GM19035 (cell line): ENCODE results near the gene MYOZ1.
"Not testable (repeated sequence)": the region's sequence is repeated elsewhere in the genome, so short reads cannot be mapped to it uniquely, and the experiment has no call there.

ENCODE experiments used
- ATAC-seq: cut with Tn5 transposase; IDR thresholded peaks from one replicate; pipeline ENCODE4 v1.9.1; 2021; ENCODE audit not compliant: unreplicated experiment

Gene MYOZ1, protein sequence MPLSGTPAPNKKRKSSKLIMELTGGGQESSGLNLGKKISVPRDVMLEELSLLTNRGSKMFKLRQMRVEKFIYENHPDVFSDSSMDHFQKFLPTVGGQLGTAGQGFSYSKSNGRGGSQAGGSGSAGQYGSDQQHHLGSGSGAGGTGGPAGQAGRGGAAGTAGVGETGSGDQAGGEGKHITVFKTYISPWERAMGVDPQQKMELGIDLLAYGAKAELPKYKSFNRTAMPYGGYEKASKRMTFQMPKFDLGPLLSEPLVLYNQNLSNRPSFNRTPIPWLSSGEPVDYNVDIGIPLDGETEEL

DNA sequence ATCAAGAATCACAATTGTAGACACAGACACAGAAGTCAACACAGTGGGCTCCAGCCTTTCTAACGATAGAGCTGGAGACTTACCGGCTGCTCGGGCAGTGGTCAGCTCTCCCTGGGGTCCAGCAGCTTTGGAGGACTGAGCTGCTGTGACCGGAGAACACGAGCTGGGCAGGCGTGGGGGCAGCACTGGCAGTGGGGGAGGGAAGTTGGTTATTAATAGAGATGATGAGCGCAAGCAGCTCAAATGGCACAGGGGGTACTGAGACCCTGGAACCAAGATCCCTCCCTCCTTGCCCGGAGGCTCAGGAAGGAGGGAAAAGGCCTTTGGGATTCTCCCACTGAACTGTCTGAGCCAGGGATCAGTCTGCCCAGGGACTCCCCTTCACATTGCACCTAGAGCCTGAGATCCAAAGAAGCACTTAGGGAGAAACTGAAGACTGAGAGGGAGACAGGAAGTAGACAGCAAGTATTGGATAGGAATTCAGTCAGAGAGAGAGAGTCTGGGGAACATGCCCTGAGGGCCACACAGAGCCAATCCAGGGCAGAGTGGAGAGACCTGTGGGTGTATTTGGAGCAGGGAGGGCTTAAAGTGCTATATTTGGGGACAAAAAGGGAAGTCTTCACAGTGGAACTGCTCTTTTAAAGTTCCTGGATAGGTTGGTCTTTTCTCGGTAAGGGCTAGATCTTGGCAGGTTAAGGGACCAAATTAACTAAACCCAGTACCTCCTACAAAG is at the start of gene MYOZ1:
MYOZ1 (minus strand) TSS at position 147 of the 733 bp plus-strand sequence. CDS start 1,457 bp downstream, outside the sequence.
- ATAC-seq = no peak

DNA sequence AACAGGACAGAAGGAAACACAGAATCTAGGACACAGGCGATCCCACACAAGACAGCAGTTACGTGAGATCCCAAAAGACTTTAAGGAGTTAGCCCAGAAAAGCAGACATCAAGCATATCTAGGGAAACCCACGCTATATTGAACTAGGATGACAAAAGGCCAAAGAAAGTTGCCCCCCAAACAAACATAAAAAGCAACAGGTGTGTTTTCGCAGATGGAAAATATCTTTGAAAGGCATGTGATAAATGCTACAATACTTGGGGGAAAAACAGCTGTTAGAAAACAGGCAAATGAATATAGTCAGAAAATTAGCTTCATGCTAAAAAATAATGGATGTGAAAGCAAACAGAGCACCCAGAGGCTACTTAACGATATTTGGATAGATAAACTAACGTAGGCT is 49.5 kb upstream of the MYOZ1 start:
- not testable (repeated sequence) for ATAC-seq

DNA sequence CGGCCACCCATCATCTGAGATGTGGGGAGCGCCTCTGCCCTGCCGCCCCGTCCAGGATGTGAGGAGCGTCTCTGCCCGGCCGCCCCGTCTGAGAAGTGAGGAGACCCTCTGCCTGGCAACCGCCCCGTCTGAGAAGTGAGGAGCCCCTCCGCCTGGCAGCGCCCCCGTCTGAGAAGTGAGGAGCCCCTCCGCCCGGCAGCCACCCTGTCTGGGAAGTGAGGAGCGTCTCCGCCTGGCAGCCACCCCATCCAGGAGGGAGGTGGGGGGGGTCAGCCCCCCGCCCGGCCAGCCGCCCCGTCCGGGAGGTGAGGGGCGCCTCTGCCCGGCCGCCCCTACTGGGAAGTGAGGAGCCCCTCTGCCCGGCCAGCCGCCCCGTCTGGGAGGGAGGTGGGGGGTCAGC is 48.3 kb upstream of the MYOZ1 start:
- ATAC-seq = not testable (repeated sequence)

DNA sequence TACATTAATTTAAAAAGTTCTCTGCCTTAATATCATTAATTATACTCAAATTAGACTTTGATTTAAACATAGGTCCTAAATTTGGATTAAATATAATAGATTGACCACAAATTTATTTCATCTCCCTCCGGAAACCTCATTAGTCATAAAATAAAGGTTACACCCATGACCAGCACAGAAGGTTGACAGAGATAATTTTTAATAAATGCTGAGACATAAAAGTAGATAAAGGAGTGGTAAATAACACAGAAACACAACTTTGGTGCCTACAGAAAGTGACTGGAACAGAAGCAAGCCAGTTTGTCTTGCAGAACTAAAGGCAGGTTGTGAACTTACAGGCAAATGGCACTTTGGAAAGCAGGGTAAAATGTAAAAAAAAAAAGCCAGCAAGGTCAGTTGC is 46.4 kb upstream of the MYOZ1 start:
- ATAC-seq = not testable (repeated sequence)

DNA sequence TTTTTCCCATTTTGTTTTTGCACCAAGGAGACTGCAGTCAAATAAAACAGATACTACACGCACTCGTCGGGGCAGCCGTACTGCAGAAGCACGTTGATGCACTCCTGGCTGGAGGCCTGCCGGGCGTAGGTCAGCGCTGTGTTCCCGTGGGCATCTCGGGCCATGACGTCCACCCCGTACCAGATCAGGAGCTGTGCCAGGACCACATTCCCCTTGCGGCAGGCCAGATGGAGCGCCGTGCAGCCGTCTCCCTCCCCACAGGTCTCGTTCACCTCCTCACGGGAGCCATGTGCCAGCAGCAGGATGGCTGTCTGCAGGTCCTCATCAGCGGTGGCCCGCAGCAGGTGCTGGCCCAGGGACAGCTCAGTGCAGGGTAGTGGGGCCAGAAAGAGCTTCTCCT is 33.3 kb upstream of the MYOZ1 start:
- ATAC-seq = not testable (repeated sequence)

DNA sequence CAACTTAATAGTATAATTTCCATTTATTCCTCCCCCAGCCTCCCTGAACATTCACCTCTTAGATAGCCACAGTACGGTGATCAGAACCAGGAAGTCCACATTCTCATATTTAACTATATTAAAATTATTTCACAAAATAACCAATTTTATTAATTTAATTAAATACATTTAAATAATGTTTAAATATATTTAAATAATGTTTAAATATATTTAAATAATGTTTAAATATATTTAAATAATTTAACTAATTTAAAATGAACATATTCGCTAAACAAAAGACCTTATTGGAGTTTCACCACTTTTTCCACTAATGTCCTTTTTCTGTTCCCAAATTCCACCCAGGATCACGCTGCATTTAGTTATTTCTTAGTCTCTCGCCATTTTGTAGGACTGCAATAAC is 27.1 kb upstream of the MYOZ1 start:
- ATAC-seq = not testable (repeated sequence)

DNA sequence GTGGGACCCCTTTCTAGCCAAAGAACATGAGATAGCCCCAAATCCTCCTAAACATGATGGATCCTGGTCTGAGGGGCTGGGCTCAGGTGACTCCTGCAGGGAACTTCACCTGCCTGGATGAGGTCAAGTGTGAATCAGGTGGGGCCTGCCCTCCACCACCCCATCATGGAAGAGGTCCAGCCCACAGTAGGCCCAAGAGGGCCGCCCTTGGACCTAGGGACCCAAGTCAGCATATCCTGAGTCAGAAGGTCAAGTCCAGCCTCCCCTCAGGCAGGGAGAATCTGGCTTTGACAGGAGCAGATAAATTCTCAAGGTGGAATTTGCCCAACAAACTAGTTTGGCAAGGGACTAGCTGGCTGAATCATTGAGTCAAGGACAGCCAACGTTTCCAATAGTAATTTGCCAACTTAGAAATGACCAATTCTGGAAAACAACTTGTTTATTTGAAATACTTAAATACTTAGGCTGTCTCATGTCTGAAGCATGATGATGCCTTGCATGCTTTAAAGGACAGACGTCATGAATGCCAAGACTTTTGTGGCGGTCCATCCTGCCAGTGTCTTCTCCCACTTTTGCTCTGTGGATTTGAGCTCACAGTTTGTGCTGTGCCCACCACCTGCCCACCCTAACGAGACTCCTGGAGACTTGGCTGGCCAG is 25.0 kb upstream of the MYOZ1 start:
- not testable (repeated sequence) for ATAC-seq

DNA sequence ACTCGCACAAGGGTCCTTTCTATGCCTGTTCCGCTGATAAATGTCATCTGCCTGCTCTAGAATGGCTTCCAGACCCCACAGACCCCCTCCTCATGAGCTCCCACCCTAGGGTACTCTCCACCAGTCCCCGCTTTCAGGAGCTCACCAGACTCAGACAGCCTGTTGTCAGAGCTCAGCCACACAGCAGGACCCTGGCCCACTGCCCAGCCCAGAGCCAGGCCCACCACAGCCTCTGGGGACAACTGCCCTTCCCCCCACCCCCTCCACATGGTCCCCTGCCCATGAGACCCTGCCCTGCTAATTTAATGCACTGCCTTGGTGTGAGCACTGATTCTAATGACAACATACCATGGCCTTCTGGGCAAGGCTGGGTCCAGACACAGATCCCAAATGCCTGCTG is 24.3 kb upstream of the MYOZ1 start:
- not testable (repeated sequence) for ATAC-seq

DNA sequence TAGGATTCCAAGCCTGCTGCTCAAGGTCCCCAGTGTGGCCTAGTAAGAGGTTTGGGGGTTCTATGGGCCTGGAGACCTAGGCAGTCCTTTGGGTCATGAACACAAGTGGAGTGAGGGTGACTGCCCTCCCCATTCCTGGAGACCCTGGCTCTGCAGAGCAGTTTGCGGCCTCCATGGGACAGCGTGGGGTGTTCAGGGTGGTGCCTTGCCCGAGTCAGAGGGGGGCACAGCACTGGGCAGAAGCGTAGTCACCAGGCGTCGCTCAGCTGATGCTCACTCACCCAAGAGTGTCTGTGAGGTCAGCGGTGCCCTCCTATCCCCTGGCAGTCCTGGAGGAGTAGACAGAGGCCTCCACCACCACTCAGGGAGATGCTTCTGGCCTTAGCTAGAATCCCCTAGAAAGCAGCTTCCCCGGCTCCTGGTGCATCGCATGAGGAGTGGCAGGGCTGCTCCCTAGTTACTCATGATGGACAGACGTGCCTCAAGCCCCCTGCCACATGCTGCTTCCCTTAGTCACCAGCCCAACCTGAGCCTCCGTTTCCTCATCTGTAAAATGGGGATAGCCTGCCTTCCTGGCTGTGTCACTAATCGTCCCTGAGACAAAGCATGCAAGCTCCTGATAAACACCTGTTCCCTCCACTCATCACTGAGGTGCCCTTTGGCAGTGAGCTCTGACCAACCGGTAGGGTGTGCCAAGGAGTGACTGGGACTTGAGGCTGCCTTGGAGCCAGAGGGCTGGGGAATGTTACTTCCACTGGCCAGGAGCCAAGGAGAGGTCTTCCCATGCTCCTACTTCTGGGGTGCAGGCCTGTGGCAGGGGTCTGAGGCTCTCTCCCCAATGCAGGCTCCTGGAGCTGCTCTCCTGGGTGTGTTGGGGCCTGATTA is 23.1 kb upstream of the MYOZ1 start:
- not testable (repeated sequence) for ATAC-seq

DNA sequence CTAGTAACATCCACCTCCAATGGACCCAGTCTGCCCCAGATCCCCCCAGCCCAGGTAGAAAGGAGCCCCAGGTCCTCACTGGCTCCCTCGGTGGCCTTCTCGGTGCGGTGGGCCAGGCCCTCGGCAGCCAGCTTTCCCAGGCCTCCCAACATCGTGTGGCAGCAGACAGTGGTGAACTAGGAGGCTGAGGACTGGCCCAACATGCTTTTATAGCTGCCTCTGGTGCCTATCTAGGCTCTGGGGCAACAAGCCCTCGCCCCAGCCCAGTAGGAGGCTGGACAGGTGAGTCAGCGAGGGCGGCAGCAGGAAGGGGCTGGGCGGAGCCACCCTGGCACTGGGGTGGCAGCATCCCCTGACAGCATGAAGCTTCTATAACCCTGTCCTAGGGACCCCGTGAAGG is 22.3 kb upstream of the MYOZ1 start:
- ATAC-seq = not testable (repeated sequence)

DNA sequence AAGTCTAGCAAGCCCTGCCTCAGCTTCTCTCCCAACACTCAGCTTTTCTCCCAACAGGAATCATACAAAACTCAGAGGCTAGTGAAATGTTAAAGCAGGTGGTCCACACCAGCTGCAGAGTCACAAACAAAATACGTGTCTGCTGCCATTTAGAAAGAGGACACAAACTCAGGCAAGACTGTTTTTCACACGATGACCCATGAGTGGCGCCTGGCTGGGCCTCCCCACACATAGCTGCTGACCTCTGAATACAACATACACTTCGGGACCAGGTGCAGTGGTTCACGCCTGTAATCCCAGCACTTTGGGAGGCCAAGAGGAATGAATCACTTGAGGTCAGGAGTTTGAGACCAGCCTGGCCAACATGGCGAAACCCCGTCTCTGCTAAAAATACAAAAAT is 21.4 kb upstream of the MYOZ1 start:
- not testable (repeated sequence) for ATAC-seq

DNA sequence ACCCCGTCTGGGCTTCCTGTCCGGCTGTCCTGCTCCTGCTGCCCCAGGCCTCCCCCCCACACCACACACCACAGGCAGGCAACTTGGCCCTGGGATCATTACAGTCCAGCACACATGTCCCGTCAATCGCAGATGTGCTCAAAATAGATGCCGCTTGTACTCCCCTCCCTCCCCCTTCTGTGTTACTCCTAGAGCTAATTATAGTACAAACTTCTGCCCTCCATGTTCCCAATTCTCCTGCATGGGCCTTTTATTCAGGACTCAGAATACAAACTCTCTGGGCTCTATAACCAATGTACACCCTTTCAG is 14.7 kb upstream of the MYOZ1 start, which contains the start of gene SYNPO2L:
SYNPO2L (minus strand) TSS at position 40 of the 309 bp plus-strand sequence. CDS start 107 bp downstream, outside the sequence.
- no peak for ATAC-seq

DNA sequence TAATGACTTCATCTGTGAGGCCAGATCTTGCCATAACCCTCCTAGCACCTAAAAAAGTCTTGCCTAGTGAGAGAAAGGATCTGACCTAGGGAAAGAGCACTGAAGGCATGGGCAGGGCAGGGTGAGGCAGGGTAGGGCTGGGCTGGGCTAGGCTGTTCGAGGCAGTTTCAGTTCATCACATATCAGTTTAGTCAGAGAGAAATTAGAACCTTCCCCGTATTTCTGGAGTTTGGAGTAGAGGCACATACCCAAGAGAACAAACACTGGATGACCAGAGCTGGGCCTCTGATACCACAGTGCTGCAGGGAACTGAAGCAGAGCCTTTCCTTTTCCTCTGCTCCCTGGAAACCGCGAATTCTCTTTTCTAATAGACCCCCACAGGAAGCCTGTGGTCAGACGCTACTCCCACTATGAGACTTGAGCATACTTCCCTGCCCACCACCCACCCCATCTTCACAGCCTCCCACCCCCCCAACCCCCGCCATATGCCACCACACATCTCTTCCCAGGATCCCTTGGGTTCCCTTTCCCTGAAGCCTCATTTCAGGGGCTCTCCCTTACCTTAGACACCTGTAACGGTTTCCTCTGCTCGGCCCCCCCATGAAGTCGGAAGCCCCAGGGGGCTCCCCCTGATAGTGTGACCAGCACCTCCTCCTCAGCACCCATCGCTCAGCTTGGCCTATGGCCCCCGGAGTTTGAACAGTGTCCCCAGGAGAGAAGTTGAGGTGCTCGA is 14.1 kb upstream of the MYOZ1 start:
- ATAC-seq = no peak

DNA sequence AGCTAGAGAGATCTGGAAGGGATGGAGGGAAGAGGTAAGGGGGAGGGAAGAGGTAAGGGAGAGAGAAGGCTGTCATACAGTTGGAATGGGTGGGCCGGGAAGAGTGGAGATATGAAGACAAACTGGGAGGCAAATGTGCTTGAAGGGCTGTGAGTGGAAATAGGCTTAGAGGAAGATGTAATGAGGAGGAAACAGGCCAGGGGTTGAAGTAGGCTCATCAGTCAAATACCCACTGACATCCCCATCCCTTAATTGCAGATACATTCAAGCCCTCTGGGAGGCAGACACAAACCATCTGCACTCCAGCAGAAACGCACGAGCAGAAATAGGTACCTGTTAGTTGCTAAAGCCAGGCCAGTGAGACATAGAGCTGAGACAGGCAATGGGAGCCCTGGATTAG is 12.4 kb upstream of the MYOZ1 start:
- ATAC-seq = no peak

DNA sequence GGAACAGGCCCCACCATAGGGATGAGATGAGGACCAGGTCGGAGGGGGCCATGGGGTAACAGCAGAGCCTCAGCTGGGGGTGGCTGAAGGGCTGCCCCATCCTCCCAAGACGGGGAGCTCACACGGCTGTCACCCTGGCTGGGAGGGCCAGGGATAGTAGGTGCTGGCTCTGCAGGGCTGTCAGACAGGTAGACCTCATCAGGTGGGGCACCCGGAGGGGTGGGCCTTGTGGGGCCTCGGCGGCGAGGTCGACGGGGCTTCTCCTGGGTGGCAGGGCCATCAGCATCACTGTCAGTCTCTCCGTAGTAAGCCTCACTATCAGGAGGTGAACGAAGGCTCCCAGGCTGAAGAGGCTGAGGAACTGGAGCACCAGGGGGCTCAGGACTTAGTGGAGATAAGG is 11.9 kb upstream of the MYOZ1 start:
- no peak for ATAC-seq

DNA sequence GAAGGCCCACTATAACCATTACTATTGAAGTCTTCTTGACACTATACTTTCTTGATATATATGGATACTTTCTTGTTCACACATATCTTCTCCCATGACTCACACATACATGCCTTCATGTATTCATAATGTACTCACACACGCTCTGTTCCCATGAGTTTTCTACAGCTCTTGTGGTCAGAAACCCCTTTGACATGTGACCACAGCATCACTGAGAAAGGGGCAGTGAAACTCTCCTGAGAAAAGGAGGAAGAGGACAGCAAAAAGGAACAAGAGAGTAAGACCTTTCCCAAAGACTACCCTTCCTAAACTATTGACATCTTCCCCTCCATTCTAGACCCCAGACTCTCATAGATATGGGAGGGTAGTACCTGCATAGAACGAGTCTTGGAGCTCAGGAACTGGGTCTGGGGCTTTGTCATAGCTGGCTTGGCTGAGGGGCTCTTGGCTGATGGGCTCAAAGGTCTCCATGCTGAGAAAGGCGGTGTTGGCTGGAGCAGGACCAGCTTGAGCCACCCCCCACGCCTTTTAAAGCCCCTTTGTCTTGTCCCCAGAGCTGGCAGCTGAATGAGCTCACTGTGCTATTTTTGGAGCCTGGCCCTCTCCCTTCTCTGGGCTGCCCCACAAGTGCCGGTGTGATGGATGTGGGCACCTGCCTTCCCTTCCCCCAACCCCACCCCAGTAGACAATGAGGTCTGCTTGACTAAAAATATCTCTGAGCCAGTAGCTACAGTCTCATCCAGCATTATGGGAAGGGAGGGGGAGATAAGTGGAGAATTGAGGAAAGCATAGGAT is 9.5 kb upstream of the MYOZ1 start:
- ATAC-seq = no peak

DNA sequence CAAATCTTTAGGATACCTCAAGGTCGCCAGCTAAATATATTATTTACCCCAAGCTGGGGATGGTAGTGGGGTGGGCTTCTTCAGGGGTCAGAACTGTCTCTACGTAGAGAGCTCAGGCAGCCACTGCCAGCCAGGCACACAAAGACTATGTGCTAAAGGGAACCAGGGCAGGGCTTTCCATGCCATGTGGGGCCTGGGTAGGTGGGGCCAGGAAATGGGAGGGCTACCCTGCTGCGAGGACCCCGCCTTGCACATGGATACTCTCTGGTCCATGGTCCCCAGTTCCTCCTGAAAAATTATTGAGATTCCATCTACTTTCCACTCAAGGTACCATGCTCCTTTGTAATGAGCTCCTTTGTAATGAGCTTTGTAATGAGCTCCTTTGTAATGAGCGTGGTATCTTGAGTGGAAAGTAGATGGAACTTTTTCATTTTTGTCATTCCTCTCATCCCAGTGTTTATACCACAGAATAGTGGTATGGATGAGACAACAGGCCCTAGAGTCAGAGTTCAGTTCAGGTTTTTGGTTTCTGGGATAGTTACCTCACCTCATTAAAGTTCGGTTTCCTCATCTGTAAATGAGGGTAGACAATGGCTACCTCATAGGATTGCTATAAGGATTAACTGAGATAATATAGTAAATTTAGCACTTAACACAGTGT is 8.7 kb upstream of the MYOZ1 start:
- ATAC-seq = no peak

DNA sequence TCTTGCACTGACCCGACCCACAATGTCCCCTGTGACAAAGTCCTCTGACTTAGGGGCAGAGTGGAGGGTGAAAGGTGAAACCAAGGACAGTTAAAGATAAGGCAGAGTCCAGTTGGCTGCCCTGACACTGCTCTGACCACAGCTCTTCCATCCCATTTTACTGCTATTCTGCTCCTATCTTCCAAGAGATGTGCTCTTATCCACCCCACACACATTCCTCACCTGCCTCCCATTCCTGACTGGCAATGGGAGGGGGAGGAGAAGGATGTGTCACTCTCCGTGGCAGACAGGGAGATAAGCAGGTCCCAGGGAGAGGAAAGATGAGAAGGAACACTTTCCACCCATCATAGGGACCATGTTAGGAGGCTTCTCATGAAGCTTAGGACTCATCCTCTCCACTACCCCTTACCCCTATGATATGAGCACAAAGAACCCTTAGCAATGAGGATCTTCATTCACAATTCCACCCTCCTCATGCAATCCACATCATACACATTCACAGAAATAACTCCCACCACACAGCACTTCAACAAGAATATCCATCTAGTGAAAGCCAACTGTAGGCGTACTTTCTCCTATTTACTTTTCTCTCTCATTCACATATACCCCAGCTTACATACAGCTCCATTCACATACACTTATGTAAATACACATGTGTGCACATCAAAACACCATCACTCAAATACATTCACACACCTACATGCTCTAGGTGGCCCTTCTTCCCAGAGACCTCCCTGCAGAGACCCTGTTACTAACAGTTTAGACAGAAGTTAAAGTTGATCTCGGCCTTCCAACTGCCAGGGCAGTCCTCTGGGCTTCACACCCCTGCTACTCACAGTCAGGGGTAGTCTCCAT is 7.9 kb upstream of the MYOZ1 start:
- no peak for ATAC-seq
